CD14-positive monocyte (primary cell): Measurements from ENCODE around the gene ITGA6. TPM values are rescaled to one million over a fixed set of nuclear protein-coding genes. Genes with fewer than 3 reads are reported as not detected.

Experiments
- DNase-seq, 3 donors: peaks; one replicate each; pipeline ENCODE4 v3.0.0-alpha.2; 2011 to 2022
- H2AFZ ChIP-seq: 2 replicates; pipeline ENCODE4 v1.6.0; 2012; ENCODE audit warnings: mild to moderate bottlenecking, low read depth, low read length, inconsistent platforms; ENCODE audit not compliant: insufficient read depth, poor library complexity, severe bottlenecking
- H3K27ac ChIP-seq, 2 donors: 1 replicate in 1 of 2; 2 replicates in 1 of 2; pipeline ENCODE4 v1.5.1; 2012 to 2013; ENCODE audit warnings: low read length in 2 of 2, control low read depth in 1 of 2, inconsistent platforms in 1 of 2, low read depth in 1 of 2, mild to moderate bottlenecking in 1 of 2
- H3K27me3 ChIP-seq, 2 donors: one replicate each; pipeline versions ENCODE4 v1.6.0 to v1.6.1; 2011 to 2013; ENCODE audit warnings: low read length in 2 of 2; ENCODE audit not compliant: control insufficient read depth in 2 of 2, insufficient read depth in 2 of 2
- H3K36me3 ChIP-seq, 2 donors: replicated peaks in 1 of 2; 1 replicate in 1 of 2; 2 replicates in 1 of 2; pipeline versions ENCODE4 v1.5.1 to v1.6.1; 2012 to 2013; ENCODE audit warnings: low read length in 2 of 2, control low read depth in 1 of 2, inconsistent platforms in 1 of 2, mild to moderate bottlenecking in 1 of 2; ENCODE audit not compliant: insufficient read depth in 2 of 2, control insufficient read depth in 1 of 2
- H3K4me1 ChIP-seq, 2 donors: 1 replicate in 1 of 2; 2 replicates in 1 of 2; pipeline versions ENCODE4 v1.5.1 to v1.6.1; 2012 to 2013; ENCODE audit warnings: low read length in 2 of 2, control low read depth in 1 of 2, inconsistent platforms in 1 of 2, mild to moderate bottlenecking in 1 of 2, moderate library complexity in 1 of 2; ENCODE audit not compliant: insufficient read depth in 2 of 2, control insufficient read depth in 1 of 2
- H3K4me2 ChIP-seq: replicated peaks from 2 replicates; pipeline ENCODE3; 2012; ENCODE audit warnings: low read length, moderate library complexity, mild to moderate bottlenecking; ENCODE audit not compliant: poor library complexity, severe bottlenecking; ENCODE audit errors: extremely low read depth
- H3K4me3 ChIP-seq, 3 experiments: fragments of 200-600 bp in 1 of 3; sonication (generic) in 1 of 3; replicated peaks in 1 of 3; 1 replicate in 2 of 3; 2 replicates in 1 of 3; pipeline ENCODE4 v1.5.1; 2011 to 2013; ENCODE audit warnings: low read length in 3 of 3, mild to moderate bottlenecking in 3 of 3, control low read depth in 2 of 3, low read depth in 2 of 3, inconsistent platforms in 1 of 3, moderate library complexity in 1 of 3
- H3K79me2 ChIP-seq: 2 replicates; pipeline ENCODE4 v1.6.0; 2012; ENCODE audit warnings: mild to moderate bottlenecking, control low read depth, inconsistent platforms, low read length, moderate library complexity; ENCODE audit not compliant: insufficient read depth
- H3K9ac ChIP-seq: 2 replicates; pipeline ENCODE4 v1.6.0; 2017; ENCODE audit warnings: low read length, mild to moderate bottlenecking; ENCODE audit not compliant: insufficient read depth, poor library complexity, severe bottlenecking
- H3K9me3 ChIP-seq, 2 donors: replicated peaks in 1 of 2; 1 replicate in 1 of 2; 2 replicates in 1 of 2; pipeline versions ENCODE4 v1.5.1 to v1.6.1; 2012 to 2013; ENCODE audit warnings: low read length in 2 of 2, control low read depth in 1 of 2; ENCODE audit not compliant: control insufficient read depth in 1 of 2, insufficient read depth in 1 of 2
- H4K20me1 ChIP-seq: 2 replicates; pipeline ENCODE4 v1.6.0; 2012; ENCODE audit warnings: mild to moderate bottlenecking, low read length, control low read depth, moderate library complexity; ENCODE audit not compliant: insufficient read depth
- H3K27ac Mint-ChIP-seq, 7 donors: one replicate each; pipeline ENCODE4 v1.8.0; 2020; ENCODE audit warnings: mild to moderate bottlenecking in 7 of 7, mixed read lengths in 7 of 7, moderate library complexity in 6 of 7, inconsistent platforms in 2 of 7
- H3K27me3 Mint-ChIP-seq, 3 donors: one replicate each; pipeline ENCODE4 v1.8.0; 2021 to 2022; ENCODE audit warnings: low read depth in 3 of 3, mild to moderate bottlenecking in 3 of 3, mixed read lengths in 3 of 3, moderate library complexity in 3 of 3, inconsistent platforms in 1 of 3
- H3K36me3 Mint-ChIP-seq, 2 donors: one replicate each; pipeline ENCODE4 v1.8.0; 2020; ENCODE audit warnings: mixed read lengths in 2 of 2, inconsistent platforms in 1 of 2, mild to moderate bottlenecking in 1 of 2
- H3K4me1 Mint-ChIP-seq: one replicate; pipeline ENCODE4 v1.8.0; 2020; ENCODE audit warnings: mild to moderate bottlenecking, mixed read lengths
- H3K4me3 Mint-ChIP-seq, 2 donors: one replicate each; pipeline ENCODE4 v1.8.0; 2020; ENCODE audit warnings: mild to moderate bottlenecking in 2 of 2, mixed read lengths in 2 of 2, moderate library complexity in 1 of 2
- H3K9me3 Mint-ChIP-seq, 7 donors: one replicate each; pipeline ENCODE4 v1.8.0; 2020 to 2022; ENCODE audit warnings: mixed read lengths in 7 of 7, mild to moderate bottlenecking in 6 of 7, moderate library complexity in 6 of 7, inconsistent platforms in 2 of 7
- CTCF ChIP-seq: fragments of 200-600 bp; IDR thresholded peaks from one replicate; pipeline ENCODE4 v1.8.0; 2022; ENCODE audit warnings: antibody characterized with exemption, mild to moderate bottlenecking
- WGBS: methylation state at CpG from one replicate; pipeline ENCODE4 v1.1.5; 2013; ENCODE audit warnings: missing lambda C conversion rate; ENCODE audit not compliant: insufficient coverage; 5-methylcytosine and 5-hydroxymethylcytosine counted together
- intact Hi-C, 2 donors: fragments of 100-400 bp; cut with micrococcal nuclease; formaldehyde crosslinking; loops; one replicate each; pipeline versions ENCODE4 v1.15.0 to v1.15.1; 2023
- polyA plus RNA-seq, 3 donors: library from polyadenylated mRNA; depleted of rRNA in 1 of 3; unstranded in 2 of 3; stranded (reverse) in 1 of 3; fragments of 300-500 nt in 2 of 3; fragments of >200 nt in 1 of 3; fragmentation: Illumina TruSeq in 2 of 3; gene quantifications; 1 replicate in 2 of 3; 2 replicates in 1 of 3; pipeline ENCODE4 v1.2.3, GENCODE V29; 2012 to 2021

Gene ITGA6
- polyA plus RNA-seq, 3 donors: 0.01 to 0.36 (median 0.20) TPM

- Histone ChIP-seq H3K27me3 (no peaks in the 10 kb centered on the region), H4K20me1 (no peaks in the 10 kb centered on the region), H3K4me1 (no peaks in the 10 kb centered on the region), H3K27ac (no peak overlapping the region), H2AFZ (no peak overlapping the region), H3K79me2 (no peaks in the 10 kb centered on the region), H3K4me2 (no peak overlapping the region), H3K9ac (no peak overlapping the region), H3K9me3 (peaks cover 11 to 50% of the 10 kb centered on the region in 2 donors), H3K4me3 (no peak overlapping the region), H3K36me3 (no peaks in the 10 kb centered on the region)
- Mint-ChIP-seq H3K9me3 (peaks cover 37 to 80% (median 57%) of the 10 kb centered on the region in 7 donors), H3K27ac (no peak overlapping the region), H3K36me3 (peaks cover 4 to 7% of the 10 kb centered on the region in 2 donors), H3K4me3 (no peak overlapping the region), H3K27me3 (no peaks in the 10 kb centered on the region), H3K4me1 (no peaks in the 10 kb centered on the region)
- intact Hi-C loops: no loop called here
- 100% methylated on average over 1 of the region's 4 CpGs for WGBS
- no peak for DNase-seq
- TF ChIP-seq CTCF: no peak
Observed at GRCh38 chr2:172539767-172540166, 112.4 kb downstream of the ITGA6 start.

GRCh38 chr2:172540421-172540820 is 113.0 kb downstream of the ITGA6 start:
- Mint-ChIP-seq H3K4me1 (no peaks in the 10 kb centered on the region), H3K27ac (no peak overlapping the region), H3K4me3 (no peak overlapping the region), H3K9me3 (peaks cover 35 to 74% (median 51%) of the 10 kb centered on the region in 7 donors), H3K27me3 (no peaks in the 10 kb centered on the region), H3K36me3 (peaks cover 4 to 7% of the 10 kb centered on the region in 2 donors)
- Histone ChIP-seq H3K79me2 (no peaks in the 10 kb centered on the region), H3K4me2 (no peak overlapping the region), H3K9me3 (peaks cover 5 to 46% of the 10 kb centered on the region in 2 donors), H3K4me1 (no peaks in the 10 kb centered on the region), H3K27me3 (no peaks in the 10 kb centered on the region), H3K4me3 (no peak overlapping the region), H3K36me3 (no peaks in the 10 kb centered on the region), H2AFZ (no peak overlapping the region), H4K20me1 (no peaks in the 10 kb centered on the region), H3K9ac (no peak overlapping the region), H3K27ac (no peak overlapping the region)
- no peak for TF ChIP-seq CTCF
- intact Hi-C loops: no loop called here
- DNase-seq: no peak
